IMR-90 (cell line): ENCODE measurements around the gene TTC21A. TPM values are rescaled to one million over a fixed set of nuclear protein-coding genes. Genes with fewer than 3 reads are reported as not detected.

Experiments used
- ATAC-seq: fragments of 200-7000 bp; cut with Tn5 transposase; 2 replicates; pipeline ENCODE4 v1.9.1; 2020; ENCODE audit warnings: low read depth, mild to moderate bottlenecking, moderate library complexity
- BruUV-seq: library from RNA; stranded (reverse); fragments of 400-500 nt; replicated peaks from 2 replicates; lab custom pipeline; 2021; lab: Mats Ljungman, UMichigan
- CTCF ChIA-PET: fragments of 300-600 bp; formaldehyde crosslinking; extraction: SDS; loops from one replicate; lab custom pipeline; 2021; ENCODE audit warnings: antibody characterized with exemption; lab: Yijun Ruan, JAX
- POLR2A ChIA-PET: fragments of 300-600 bp; sonication (Branson Sonifier 250); formaldehyde crosslinking; loops from one replicate; lab custom pipeline; 2022; ENCODE audit warnings: antibody characterized with exemption; ENCODE audit not compliant: unreplicated experiment; lab: Charles Lee
- DNase-seq: peaks from one replicate; pipeline ENCODE4 v3.0.0; 2013
- H2AFZ ChIP-seq: replicated peaks from 2 replicates; pipeline ENCODE3; 2013; ENCODE audit warnings: low read length, mild to moderate bottlenecking; ENCODE audit not compliant: poor library complexity
- H2AK5ac ChIP-seq: 2 replicates; pipeline ENCODE4 v1.6.1; 2013; ENCODE audit warnings: low read depth, low read length, inconsistent platforms
- H2AK9ac ChIP-seq: replicated peaks from 2 replicates; pipeline ENCODE3; 2013; ENCODE audit warnings: mild to moderate bottlenecking, low read depth, low read length, moderate library complexity; ENCODE audit not compliant: poor library complexity
- H2BK120ac ChIP-seq: 2 replicates; pipeline ENCODE4 v1.6.1; 2013; ENCODE audit warnings: low read depth, low read length, inconsistent platforms
- H2BK15ac ChIP-seq: 3 replicates; pipeline ENCODE4 v1.6.1; 2013; ENCODE audit warnings: low read depth, low read length, inconsistent platforms
- H2BK20ac ChIP-seq: 2 replicates; pipeline ENCODE4 v1.6.1; 2013; ENCODE audit warnings: low read depth, mild to moderate bottlenecking, inconsistent platforms, low read length, moderate library complexity
- H2BK5ac ChIP-seq: 2 replicates; pipeline ENCODE4 v1.6.1; 2013; ENCODE audit warnings: mild to moderate bottlenecking, low read depth, low read length, inconsistent platforms; ENCODE audit not compliant: poor library complexity, severe bottlenecking
- H3K14ac ChIP-seq: replicated peaks from 2 replicates; pipeline ENCODE4 v1.6.1; 2013; ENCODE audit warnings: low read depth, low read length, inconsistent platforms
- H3K18ac ChIP-seq: 2 replicates; pipeline ENCODE4 v1.6.1; 2013; ENCODE audit warnings: low read depth, low read length, control low read depth
- H3K23ac ChIP-seq: 2 replicates; pipeline ENCODE4 v1.6.1; 2013; ENCODE audit warnings: low read depth, low read length, inconsistent platforms
- H3K27ac ChIP-seq: 2 replicates; pipeline ENCODE4 v1.5.1; 2013; ENCODE audit warnings: mild to moderate bottlenecking, control low read depth, low read length; ENCODE audit not compliant: insufficient read depth
- H3K27me3 ChIP-seq: 2 replicates; pipeline ENCODE4 v1.6.1; 2013; ENCODE audit warnings: low read length; ENCODE audit not compliant: control insufficient read depth, insufficient read depth
- H3K36me3 ChIP-seq: 2 replicates; pipeline ENCODE4 v1.6.1; 2013; ENCODE audit warnings: low read length, mixed read lengths; ENCODE audit not compliant: control insufficient read depth, insufficient read depth
- H3K4ac ChIP-seq: 2 replicates; pipeline ENCODE4 v1.6.1; 2013; ENCODE audit warnings: low read depth, low read length, inconsistent platforms
- H3K4me1 ChIP-seq: 2 replicates; pipeline ENCODE4 v1.6.1; 2013; ENCODE audit warnings: low read length, mixed read lengths; ENCODE audit not compliant: control insufficient read depth, insufficient read depth
- H3K4me2 ChIP-seq: 2 replicates; pipeline ENCODE4 v1.6.1; 2013; ENCODE audit warnings: low read depth, mild to moderate bottlenecking, control low read depth, low read length, moderate library complexity
- H3K4me3 ChIP-seq: 2 replicates; pipeline ENCODE4 v1.5.1; 2013; ENCODE audit warnings: low read depth, mild to moderate bottlenecking, control low read depth, low read length, moderate library complexity; ENCODE audit not compliant: insufficient read depth
- H3K56ac ChIP-seq: 2 replicates; pipeline ENCODE4 v1.6.1; 2013; ENCODE audit warnings: low read length, inconsistent platforms; ENCODE audit not compliant: insufficient read depth; ENCODE audit errors: extremely low read depth
- H3K79me1 ChIP-seq, 2 experiments: 2 replicates each; pipeline ENCODE4 v1.6.1; 2013; ENCODE audit warnings: low read length in 2 of 2, inconsistent platforms in 1 of 2, low read depth in 1 of 2
- H3K9ac ChIP-seq: 2 replicates; pipeline ENCODE4 v1.6.1; 2013; ENCODE audit warnings: low read depth, low read length, control low read depth
- H3K9me1 ChIP-seq: 2 replicates; pipeline ENCODE4 v1.6.1; 2013; ENCODE audit warnings: low read length, inconsistent platforms; ENCODE audit not compliant: insufficient read depth
- H3K9me3 ChIP-seq: 2 replicates; pipeline ENCODE4 v1.6.1; 2013; ENCODE audit warnings: low read length; ENCODE audit not compliant: control insufficient read depth, insufficient read depth
- H4K20me1 ChIP-seq: 2 replicates; pipeline ENCODE4 v1.6.1; 2013; ENCODE audit warnings: low read length, inconsistent platforms; ENCODE audit not compliant: insufficient read depth
- H4K5ac ChIP-seq: 2 replicates; pipeline ENCODE4 v1.6.1; 2013; ENCODE audit warnings: mild to moderate bottlenecking, low read depth, low read length, control low read depth
- H4K8ac ChIP-seq, 2 experiments: 2 replicates each; pipeline ENCODE4 v1.6.1; 2013; ENCODE audit warnings: low read depth in 2 of 2, low read length in 2 of 2, control low read depth in 1 of 2, inconsistent platforms in 1 of 2
- H4K91ac ChIP-seq: 2 replicates; pipeline ENCODE4 v1.6.1; 2013; ENCODE audit warnings: low read depth, low read length, inconsistent platforms; ENCODE audit not compliant: insufficient read depth
- BHLHE40 ChIP-seq: fragments of 150-350 bp; IDR thresholded peaks from 2 replicates; pipeline ENCODE4 v1.6.1; 2016; ENCODE audit warnings: mild to moderate bottlenecking, low read depth, low read length
- CEBPB ChIP-seq: IDR thresholded peaks from 2 replicates; pipeline ENCODE4 v1.6.1; 2012; ENCODE audit warnings: low read depth, low read length, improper control_type of control experiment
- CTCF ChIP-seq: conservative IDR thresholded peaks from 2 replicates; pipeline ENCODE4 v1.5.1; 2012; ENCODE audit warnings: mild to moderate bottlenecking, low read depth, low read length, improper control_type of control experiment
- FOS ChIP-seq: fragments of 150-350 bp; IDR thresholded peaks from 2 replicates; pipeline ENCODE4 v1.6.1; 2016; ENCODE audit warnings: low read depth, low read length
- MAFK ChIP-seq: IDR thresholded peaks from 2 replicates; pipeline ENCODE4 v1.6.1; 2012; ENCODE audit warnings: low read depth, low read length, improper control_type of control experiment
- SMC3 ChIP-seq: fragments of 150-350 bp; IDR thresholded peaks from 2 replicates; pipeline ENCODE4 v1.6.1; 2016; ENCODE audit warnings: low read depth, mild to moderate bottlenecking, antibody characterized with exemption, low read length, moderate library complexity
- USF2 ChIP-seq: fragments of 150-350 bp; IDR thresholded peaks from 2 replicates; pipeline ENCODE4 v1.6.1; 2017; ENCODE audit warnings: mild to moderate bottlenecking, antibody characterized with exemption, low read length, low read depth
- WGBS, 2 experiments: methylation state at CpG; one replicate each; pipeline versions ENCODE4 v1.1.5 to v1.1.7; 2013; ENCODE audit warnings: missing lambda C conversion rate in 2 of 2; ENCODE audit not compliant: insufficient read length in 1 of 2; ENCODE audit errors: extremely low coverage in 2 of 2; 5-methylcytosine and 5-hydroxymethylcytosine counted together
- dilution Hi-C: fragments of 300-500 bp; cut with HindIII; formaldehyde crosslinking; loops from one replicate; pipeline ENCODE4 v1.14.3; 2018; ENCODE audit warnings: low sequenced_read_pairs; ENCODE audit not compliant: unreplicated experiment
- in situ Hi-C: fragments of 300-500 bp; cut with MboI; formaldehyde crosslinking; loops from 3 replicates; pipeline ENCODE4 v1.14.3; 2019; ENCODE audit warnings: low sequenced_read_pairs, inconsistent platforms, mixed read lengths
- intact Hi-C: fragments of 100-400 bp; cut with micrococcal nuclease; formaldehyde crosslinking; loops from 2 replicates; pipeline ENCODE4 v1.10.0; 2022
- polyA plus RNA-seq, 3 experiments: library from polyadenylated mRNA; depleted of rRNA; stranded (reverse); fragments of >200 nt; gene quantifications; 2 replicates each; pipeline ENCODE4 v1.2.3, GENCODE V29; 2012; ENCODE audit warnings: low replicate concordance in 1 of 3
- total RNA-seq: library from RNA; depleted of rRNA; stranded (reverse); fragments of >200 nt; gene quantifications from 2 replicates; pipeline ENCODE4 v1.2.3, GENCODE V29; 2012

TTC21A gene
- total and polyA plus RNA-seq, 2 of the 4 experiments (the other 2 are of a cell fraction), result 0.90 to 1.8 TPM

GRCh38 chr3:39166134-39166710 is 58.7 kb downstream of the TTC21A start:
- H3K79me1 ChIP-seq, result no peaks in the 10 kb centered on the region; a peak in 1 of 4 replicates
- dilution Hi-C loops (no loop called here), intact Hi-C loops (loop anchor here (5.0 kb wide), 1 partner anchor 59 kb away; the partner anchor contains the start of genes GORASP1 and TTC21A), in situ Hi-C loops (no loop called here)
- peaks cover 2% of the 10 kb centered on the region; the same call in 1 of the 2 replicates for H3K9me3 ChIP-seq
- no peak overlapping the region; the same call in 1 of the 2 replicates for H3K14ac ChIP-seq
- H4K91ac ChIP-seq, result no peak overlapping the region
- H3K23ac ChIP-seq, result no peak overlapping the region
- H3K4ac ChIP-seq, result peak overlapping the region; percentile 34; the same call in 1 of the 2 replicates
- H4K8ac ChIP-seq, result peak overlapping the region; percentile 22 to 72; a peak in 3 of 4 replicates
- H3K56ac ChIP-seq, result no peak overlapping the region
- H2BK5ac ChIP-seq, result peak overlapping the region; percentile 66
- peak overlapping the region; percentile 21; the same call in 1 of the 2 replicates for H2AK5ac ChIP-seq
- DNase-seq (peak; percentile 94), ATAC-seq (peak; percentile 92)
- no peaks in the 10 kb centered on the region for H3K36me3 ChIP-seq
- no peak overlapping the region for H3K4me2 ChIP-seq
- no peak for TF ChIP-seq USF2
- 0 out of 2 replicates have a peak, but pooled peaks have one; percentile 3 for TF ChIP-seq MAFK
- TF ChIP-seq CTCF, result 0 out of 2 replicates have a peak, but pooled peaks have one; percentile 18
- peak; percentile 26; the same call in 1 of the 2 replicates for TF ChIP-seq BHLHE40
- TF ChIP-seq SMC3, result no peak
- TF ChIP-seq FOS, result peak; percentile 67; the same call in 1 of the 2 replicates
- peak; percentile 28; the same call in 1 of the 2 replicates for TF ChIP-seq CEBPB
- CTCF ChIA-PET, result interaction anchor here (1.0 kb wide), 1 partner anchor 50 kb away, joined by 3 read pairs; no protein-coding TSS in a partner anchor
- POLR2A ChIA-PET, result interaction anchor here (1.4 kb wide), 1 partner anchor 11 kb away, joined by 9 read pairs; no protein-coding TSS in a partner anchor
- peak overlapping the region; percentile 67; the same call in 2 of the 3 replicates for H2BK15ac ChIP-seq
- H3K18ac ChIP-seq, result peak overlapping the region; percentile 22; the same call in 1 of the 2 replicates
- H2BK120ac ChIP-seq, result peak overlapping the region; percentile 64
- peaks cover 5% of the 10 kb centered on the region for H3K4me1 ChIP-seq
- H4K20me1 ChIP-seq, result no peaks in the 10 kb centered on the region
- H3K9ac ChIP-seq, result no peak overlapping the region
- no TSS peak for BruUV-seq
- H3K4me3 ChIP-seq, result no peak overlapping the region
- no peaks in the 10 kb centered on the region for H3K27me3 ChIP-seq
- peaks cover 8% of the 10 kb centered on the region for H3K9me1 ChIP-seq
- H2AFZ ChIP-seq, result peak overlapping the region; percentile 55
- peak overlapping the region; percentile 60; the same call in 1 of the 2 replicates for H2BK20ac ChIP-seq
- no peak overlapping the region for H2AK9ac ChIP-seq
- WGBS, 2 experiments, result no CpG with 5 or more reads among the region's 3 CpGs
- peak overlapping the region; percentile 43 for H3K27ac ChIP-seq
- H4K5ac ChIP-seq, result no peak overlapping the region
